CD14-positive monocyte (primary cell): ENCODE results near the gene NR3C1. TPM values are rescaled to one million over a fixed set of nuclear protein-coding genes. Genes with fewer than 3 reads are reported as not detected.

ENCODE experiments used
- DNase-seq, 3 donors: peaks; one replicate each; pipeline ENCODE4 v3.0.0-alpha.2; 2011 to 2022
- H2AFZ ChIP-seq: 2 replicates; pipeline ENCODE4 v1.6.0; 2012; ENCODE audit warnings: mild to moderate bottlenecking, low read depth, low read length, inconsistent platforms; ENCODE audit not compliant: insufficient read depth, poor library complexity, severe bottlenecking
- H3K27ac ChIP-seq, 2 donors: 1 replicate in 1 of 2; 2 replicates in 1 of 2; pipeline ENCODE4 v1.5.1; 2012 to 2013; ENCODE audit warnings: low read length in 2 of 2, control low read depth in 1 of 2, inconsistent platforms in 1 of 2, low read depth in 1 of 2, mild to moderate bottlenecking in 1 of 2
- H3K27me3 ChIP-seq, 2 donors: one replicate each; pipeline versions ENCODE4 v1.6.0 to v1.6.1; 2011 to 2013; ENCODE audit warnings: low read length in 2 of 2; ENCODE audit not compliant: control insufficient read depth in 2 of 2, insufficient read depth in 2 of 2
- H3K36me3 ChIP-seq, 2 donors: replicated peaks in 1 of 2; 1 replicate in 1 of 2; 2 replicates in 1 of 2; pipeline versions ENCODE4 v1.5.1 to v1.6.1; 2012 to 2013; ENCODE audit warnings: low read length in 2 of 2, control low read depth in 1 of 2, inconsistent platforms in 1 of 2, mild to moderate bottlenecking in 1 of 2; ENCODE audit not compliant: insufficient read depth in 2 of 2, control insufficient read depth in 1 of 2
- H3K4me1 ChIP-seq, 2 donors: 1 replicate in 1 of 2; 2 replicates in 1 of 2; pipeline versions ENCODE4 v1.5.1 to v1.6.1; 2012 to 2013; ENCODE audit warnings: low read length in 2 of 2, control low read depth in 1 of 2, inconsistent platforms in 1 of 2, mild to moderate bottlenecking in 1 of 2, moderate library complexity in 1 of 2; ENCODE audit not compliant: insufficient read depth in 2 of 2, control insufficient read depth in 1 of 2
- H3K4me2 ChIP-seq: replicated peaks from 2 replicates; pipeline ENCODE3; 2012; ENCODE audit warnings: low read length, moderate library complexity, mild to moderate bottlenecking; ENCODE audit not compliant: poor library complexity, severe bottlenecking; ENCODE audit errors: extremely low read depth
- H3K4me3 ChIP-seq, 3 experiments: fragments of 200-600 bp in 1 of 3; sonication (generic) in 1 of 3; replicated peaks in 1 of 3; 1 replicate in 2 of 3; 2 replicates in 1 of 3; pipeline ENCODE4 v1.5.1; 2011 to 2013; ENCODE audit warnings: low read length in 3 of 3, mild to moderate bottlenecking in 3 of 3, control low read depth in 2 of 3, low read depth in 2 of 3, inconsistent platforms in 1 of 3, moderate library complexity in 1 of 3
- H3K79me2 ChIP-seq: 2 replicates; pipeline ENCODE4 v1.6.0; 2012; ENCODE audit warnings: mild to moderate bottlenecking, control low read depth, inconsistent platforms, low read length, moderate library complexity; ENCODE audit not compliant: insufficient read depth
- H3K9ac ChIP-seq: 2 replicates; pipeline ENCODE4 v1.6.0; 2017; ENCODE audit warnings: low read length, mild to moderate bottlenecking; ENCODE audit not compliant: insufficient read depth, poor library complexity, severe bottlenecking
- H3K9me3 ChIP-seq, 2 donors: replicated peaks in 1 of 2; 1 replicate in 1 of 2; 2 replicates in 1 of 2; pipeline versions ENCODE4 v1.5.1 to v1.6.1; 2012 to 2013; ENCODE audit warnings: low read length in 2 of 2, control low read depth in 1 of 2; ENCODE audit not compliant: control insufficient read depth in 1 of 2, insufficient read depth in 1 of 2
- H4K20me1 ChIP-seq: 2 replicates; pipeline ENCODE4 v1.6.0; 2012; ENCODE audit warnings: mild to moderate bottlenecking, low read length, control low read depth, moderate library complexity; ENCODE audit not compliant: insufficient read depth
- H3K27ac Mint-ChIP-seq, 7 donors: one replicate each; pipeline ENCODE4 v1.8.0; 2020; ENCODE audit warnings: mild to moderate bottlenecking in 7 of 7, mixed read lengths in 7 of 7, moderate library complexity in 6 of 7, inconsistent platforms in 2 of 7
- H3K27me3 Mint-ChIP-seq, 3 donors: one replicate each; pipeline ENCODE4 v1.8.0; 2021 to 2022; ENCODE audit warnings: low read depth in 3 of 3, mild to moderate bottlenecking in 3 of 3, mixed read lengths in 3 of 3, moderate library complexity in 3 of 3, inconsistent platforms in 1 of 3
- H3K36me3 Mint-ChIP-seq, 2 donors: one replicate each; pipeline ENCODE4 v1.8.0; 2020; ENCODE audit warnings: mixed read lengths in 2 of 2, inconsistent platforms in 1 of 2, mild to moderate bottlenecking in 1 of 2
- H3K4me1 Mint-ChIP-seq: one replicate; pipeline ENCODE4 v1.8.0; 2020; ENCODE audit warnings: mild to moderate bottlenecking, mixed read lengths
- H3K4me3 Mint-ChIP-seq, 2 donors: one replicate each; pipeline ENCODE4 v1.8.0; 2020; ENCODE audit warnings: mild to moderate bottlenecking in 2 of 2, mixed read lengths in 2 of 2, moderate library complexity in 1 of 2
- H3K9me3 Mint-ChIP-seq, 7 donors: one replicate each; pipeline ENCODE4 v1.8.0; 2020 to 2022; ENCODE audit warnings: mixed read lengths in 7 of 7, mild to moderate bottlenecking in 6 of 7, moderate library complexity in 6 of 7, inconsistent platforms in 2 of 7
- WGBS: methylation state at CpG from one replicate; pipeline ENCODE4 v1.1.5; 2013; ENCODE audit warnings: missing lambda C conversion rate; ENCODE audit not compliant: insufficient coverage; 5-methylcytosine and 5-hydroxymethylcytosine counted together
- intact Hi-C, 2 donors: fragments of 100-400 bp; cut with micrococcal nuclease; formaldehyde crosslinking; loops; one replicate each; pipeline versions ENCODE4 v1.15.0 to v1.15.1; 2023
- polyA plus RNA-seq, 3 donors: library from polyadenylated mRNA; depleted of rRNA in 1 of 3; unstranded in 2 of 3; stranded (reverse) in 1 of 3; fragments of 300-500 nt in 2 of 3; fragments of >200 nt in 1 of 3; fragmentation: Illumina TruSeq in 2 of 3; gene quantifications; 1 replicate in 2 of 3; 2 replicates in 1 of 3; pipeline ENCODE4 v1.2.3, GENCODE V29; 2012 to 2021
- TF ChIP-seq, protein P1 (sequence below): fragments of 200-600 bp; IDR thresholded peaks from one replicate; pipeline ENCODE4 v1.8.0; 2022; ENCODE audit warnings: antibody characterized with exemption, mild to moderate bottlenecking

NR3C1 gene
- polyA plus RNA-seq, 3 donors, result 25.4 to 82.8 (median 75.1) TPM

DNA sequence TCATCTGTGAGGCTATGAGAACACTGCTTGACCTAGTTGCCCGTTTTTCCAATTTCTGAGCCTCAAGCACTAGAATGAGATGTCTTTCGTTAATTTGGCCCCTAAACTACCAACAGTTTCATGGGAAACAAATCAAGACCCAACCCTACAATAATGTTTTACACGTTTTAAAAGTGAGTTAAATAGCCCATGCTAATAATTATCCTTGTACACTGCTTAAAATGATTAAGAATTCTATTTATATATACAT lies 2.3 kb upstream of the NR3C1 start:
- peaks cover 0 to 2% (median 0%) of the 10 kb centered on the region in 7 donors for H3K9me3 Mint-ChIP-seq
- H3K4me3 Mint-ChIP-seq, result peak overlapping the region; percentile 85 to 93
- Histone ChIP-seq H3K79me2 (peaks cover 26% of the 10 kb centered on the region), H3K9me3 (no peaks in the 10 kb centered on the region), H3K9ac (peak overlapping the region; percentile 92), H3K36me3 (no peaks in the 10 kb centered on the region), H4K20me1 (peaks cover 23% of the 10 kb centered on the region), H3K27ac (peak overlapping the region; percentile 96 to 98), H3K4me2 (peak overlapping the region; percentile 98), H3K4me1 (peaks cover 13 to 26% of the 10 kb centered on the region in 2 donors), H2AFZ (peak overlapping the region; percentile 91), H3K27me3 (no peaks in the 10 kb centered on the region), H3K4me3 (peak overlapping the region; percentile 64 to 98 (median 88))
- TF ChIP-seq, protein P1, sequence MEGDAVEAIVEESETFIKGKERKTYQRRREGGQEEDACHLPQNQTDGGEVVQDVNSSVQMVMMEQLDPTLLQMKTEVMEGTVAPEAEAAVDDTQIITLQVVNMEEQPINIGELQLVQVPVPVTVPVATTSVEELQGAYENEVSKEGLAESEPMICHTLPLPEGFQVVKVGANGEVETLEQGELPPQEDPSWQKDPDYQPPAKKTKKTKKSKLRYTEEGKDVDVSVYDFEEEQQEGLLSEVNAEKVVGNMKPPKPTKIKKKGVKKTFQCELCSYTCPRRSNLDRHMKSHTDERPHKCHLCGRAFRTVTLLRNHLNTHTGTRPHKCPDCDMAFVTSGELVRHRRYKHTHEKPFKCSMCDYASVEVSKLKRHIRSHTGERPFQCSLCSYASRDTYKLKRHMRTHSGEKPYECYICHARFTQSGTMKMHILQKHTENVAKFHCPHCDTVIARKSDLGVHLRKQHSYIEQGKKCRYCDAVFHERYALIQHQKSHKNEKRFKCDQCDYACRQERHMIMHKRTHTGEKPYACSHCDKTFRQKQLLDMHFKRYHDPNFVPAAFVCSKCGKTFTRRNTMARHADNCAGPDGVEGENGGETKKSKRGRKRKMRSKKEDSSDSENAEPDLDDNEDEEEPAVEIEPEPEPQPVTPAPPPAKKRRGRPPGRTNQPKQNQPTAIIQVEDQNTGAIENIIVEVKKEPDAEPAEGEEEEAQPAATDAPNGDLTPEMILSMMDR, result no peak
- no peak for DNase-seq
- WGBS, result 57% methylated on average over 1 of the region's 3 CpGs
- H3K36me3 Mint-ChIP-seq, result peaks cover 1 to 10% of the 10 kb centered on the region in 2 donors
- no peaks in the 10 kb centered on the region for H3K27me3 Mint-ChIP-seq
- intact Hi-C loops, result loop anchor here in 1 of 2 donors (2.0 to 10.0 kb wide), 4 partner anchors 29 to 401 kb away; no protein-coding TSS in a partner anchor
- peak overlapping the region; percentile 98 to 99 (median 99) for H3K27ac Mint-ChIP-seq
- peaks cover 16% of the 10 kb centered on the region for H3K4me1 Mint-ChIP-seq

DNA sequence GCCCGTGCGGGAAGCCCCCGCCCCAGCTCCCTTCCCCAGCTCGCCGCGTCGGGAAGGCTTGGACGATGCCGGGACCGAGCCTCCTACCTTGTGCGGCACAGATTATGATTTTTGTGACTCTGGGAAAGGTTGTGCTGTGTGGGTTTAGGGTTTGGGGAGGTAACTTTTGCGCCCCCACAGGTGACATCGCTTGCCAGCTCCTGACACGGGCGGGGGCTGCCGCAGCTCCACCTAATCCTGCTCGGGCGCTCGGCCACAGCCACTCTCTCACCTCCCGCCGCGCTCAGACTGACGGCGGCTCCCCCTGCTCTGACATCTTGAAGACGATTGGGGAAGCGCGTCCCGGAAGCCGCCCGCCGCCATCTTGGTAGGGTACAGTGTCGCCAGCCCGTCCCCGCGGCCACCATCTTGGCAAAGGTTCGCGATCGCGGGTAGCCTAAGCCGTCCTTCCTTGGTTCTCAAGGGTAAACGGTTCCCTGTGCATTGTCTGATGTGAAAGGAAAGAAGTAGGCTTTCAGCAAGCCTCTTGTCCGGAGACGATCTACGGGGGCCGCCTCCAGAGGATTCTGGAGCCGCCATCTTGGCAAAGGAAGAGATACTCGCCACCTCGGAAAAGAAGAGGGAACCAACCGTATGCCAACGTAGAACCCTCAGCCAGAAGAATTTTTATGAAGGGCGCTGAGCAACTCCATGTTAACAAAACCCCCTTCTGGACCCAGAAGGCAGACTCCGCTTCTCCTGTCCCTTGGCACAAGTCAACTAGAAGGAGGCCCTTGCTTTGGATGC lies 1.8 kb upstream of the NR3C1 start:
- WGBS, result 3% methylated on average over 40 of the region's 52 CpGs
- H3K27ac Mint-ChIP-seq, result peak overlapping the region; percentile 98 to 99 (median 99)
- TF ChIP-seq, protein P1, result no peak
- Histone ChIP-seq H2AFZ (peak overlapping the region; percentile 91), H3K27ac (peak overlapping the region; percentile 96 to 98), H3K9ac (peak overlapping the region; percentile 92), H3K27me3 (no peaks in the 10 kb centered on the region), H3K36me3 (peaks cover 3 to 5% of the 10 kb centered on the region in 2 donors), H3K79me2 (peaks cover 31% of the 10 kb centered on the region), H3K4me3 (peak overlapping the region; percentile 64 to 98 (median 88)), H4K20me1 (peaks cover 29% of the 10 kb centered on the region), H3K9me3 (no peaks in the 10 kb centered on the region), H3K4me1 (peaks cover 18 to 32% of the 10 kb centered on the region in 2 donors), H3K4me2 (peak overlapping the region; percentile 98)
- peak; percentile 82 to 86 (median 86) for DNase-seq
- H3K4me3 Mint-ChIP-seq, result peak overlapping the region; percentile 85 to 93
- H3K36me3 Mint-ChIP-seq, result peaks cover 6 to 15% of the 10 kb centered on the region in 2 donors
- peaks cover 21% of the 10 kb centered on the region for H3K4me1 Mint-ChIP-seq
- intact Hi-C loops, result loop anchor here in 1 of 2 donors (2.0 to 10.0 kb wide), 4 partner anchors 30 to 400 kb away; no protein-coding TSS in a partner anchor
- peaks cover 0 to 2% (median 0%) of the 10 kb centered on the region in 7 donors for H3K9me3 Mint-ChIP-seq
- H3K27me3 Mint-ChIP-seq, result no peaks in the 10 kb centered on the region
